ENCODE data around the gene IL34.

- TF ChIP-seq POLR2A (IDR thresholded peaks at IDR 0.05; ENCODE audit: low read depth, low read length) (no peak), POLR2AphosphoS5 (IDR thresholded peaks at IDR 0.05; ENCODE audit: low read depth, low read length) (no peak)
Observed at GRCh38 chr16:70708366-70709246, 62.2 kb downstream of the IL34 start.
